Erythroblast (primary cell): ENCODE results near the gene DNAJC24.

Experiments
- GATA1 ChIP-seq: IDR thresholded peaks from 2 replicates; pipeline ENCODE4 v1.6.1; 2011; ENCODE audit warnings: low read depth, mild to moderate bottlenecking, control low read depth, low read length, moderate library complexity
- POLR2A ChIP-seq: IDR thresholded peaks from 2 replicates; pipeline ENCODE4 v1.6.1; 2011; ENCODE audit warnings: mild to moderate bottlenecking, low read length

GRCh38 chr11:31474083-31474482 lies 104.4 kb downstream of the DNAJC24 start:
- TF ChIP-seq POLR2A: no peak
- TF ChIP-seq GATA1: no peak
